BJ (cell line): ENCODE measurements around the gene CDK8. TPM values are rescaled to one million over a fixed set of nuclear protein-coding genes. Genes with fewer than 3 reads are reported as not detected.
"Not testable (repeated sequence)": the region's sequence is repeated elsewhere in the genome, so short reads cannot be mapped to it uniquely, and the experiment has no call there.

Experiments used
- CTCF ChIA-PET: fragments of 350-600 bp; formaldehyde crosslinking; extraction: SDS; loops from one replicate; lab custom pipeline; 2021; ENCODE audit warnings: antibody characterized with exemption, inconsistent platforms; lab: Yijun Ruan, JAX
- POLR2A ChIA-PET: fragments of 300-600 bp; sonication (Branson Sonifier 250); formaldehyde crosslinking; extraction: SDS; loops from one replicate; lab custom pipeline; 2021; ENCODE audit warnings: antibody characterized with exemption; lab: Charles Lee
- DNase-seq: peaks from one replicate; pipeline ENCODE4 v3.0.0-alpha.2; 2011; ENCODE audit warnings: low read depth
- H3K27me3 ChIP-seq: 2 replicates; pipeline ENCODE4 v1.6.0; 2011; ENCODE audit warnings: low read length; ENCODE audit not compliant: control insufficient read depth, insufficient read depth
- H3K36me3 ChIP-seq: 2 replicates; pipeline ENCODE4 v1.5.1; 2011; ENCODE audit warnings: low read length; ENCODE audit not compliant: control insufficient read depth, insufficient read depth
- H3K4me3 ChIP-seq: 2 replicates; pipeline ENCODE4 v1.5.1; 2011; ENCODE audit warnings: low read depth, mild to moderate bottlenecking, control low read depth, low read length
- CTCF ChIP-seq: IDR thresholded peaks from 2 replicates; pipeline ENCODE4 v1.5.1; 2011; ENCODE audit warnings: low read depth, mild to moderate bottlenecking, control low read depth, inconsistent platforms, low read length, moderate library complexity; ENCODE audit not compliant: insufficient read depth
- polyA plus RNA-seq: library from polyadenylated mRNA; depleted of rRNA; stranded (reverse); fragments of >200 nt; gene quantifications from 2 replicates; pipeline ENCODE4 v1.2.3, GENCODE V29; 2011

The CDK8 gene
- polyA plus RNA-seq, 1 experiment, result 13.7 TPM

- no peak for DNase-seq
- Histone ChIP-seq H3K4me3 (no peak overlapping the region), H3K36me3 (no peaks in the 10 kb centered on the region), H3K27me3 (no peaks in the 10 kb centered on the region)
- TF ChIP-seq CTCF, result no peak
- ChIA-PET POLR2A (no interaction called here), CTCF (no interaction called here)
These were observed 54.3 kb downstream of the CDK8 start for GRCh38 chr13:26308250-26308649.

- ChIA-PET POLR2A (no interaction called here), CTCF (no interaction called here)
- H3K36me3 ChIP-seq, result no peaks in the 10 kb centered on the region
- DNase-seq, result no peak
- no peaks in the 10 kb centered on the region for H3K27me3 ChIP-seq
- no peak overlapping the region for H3K4me3 ChIP-seq
- TF ChIP-seq CTCF, result no peak
These were observed 54.9 kb downstream of the CDK8 start for GRCh38 chr13:26308836-26309235.

GRCh38 chr13:26310003-26310402, 56.1 kb downstream of the CDK8 start:
- Histone ChIP-seq H3K27me3 (no peaks in the 10 kb centered on the region), H3K4me3 (no peak overlapping the region), H3K36me3 (no peaks in the 10 kb centered on the region)
- no peak for DNase-seq
- ChIA-PET POLR2A (no interaction called here), CTCF (interaction anchor here (1.2 kb wide), 1 partner anchor 13 kb away, joined by 3 read pairs; no protein-coding TSS in a partner anchor)
- no peak for TF ChIP-seq CTCF

- H3K36me3 ChIP-seq, result no peaks in the 10 kb centered on the region
- ChIA-PET POLR2A (no interaction called here), CTCF (interaction anchor here (1.2 kb wide), 1 partner anchor 14 kb away, joined by 3 read pairs; no protein-coding TSS in a partner anchor)
- no peaks in the 10 kb centered on the region for H3K27me3 ChIP-seq
- TF ChIP-seq CTCF, result no peak
- H3K4me3 ChIP-seq, result no peak overlapping the region
- DNase-seq, result no peak
These were observed 56.5 kb downstream of the CDK8 start for GRCh38 chr13:26310470-26310869.

GRCh38 chr13:26312019-26312418, 58.1 kb downstream of the CDK8 start:
- POLR2A ChIA-PET, DNase-seq, H3K4me3 ChIP-seq, CTCF ChIA-PET, H3K36me3 ChIP-seq, H3K27me3 ChIP-seq: not testable (repeated sequence)

GRCh38 chr13:26316095-26316494, 62.2 kb downstream of the CDK8 start:
- H3K4me3 ChIP-seq, DNase-seq, H3K36me3 ChIP-seq, H3K27me3 ChIP-seq, POLR2A ChIA-PET, CTCF ChIA-PET: not testable (repeated sequence)
